Smooth muscle cell (in vitro differentiated cells): ENCODE results near the gene TYRP1. TPM values are rescaled to one million over a fixed set of nuclear protein-coding genes. Genes with fewer than 3 reads are reported as not detected.

Experiments used
- DNase-seq: peaks from one replicate; lab custom pipeline; 2025; ENCODE audit not compliant: unreplicated experiment; lab: John Stamatoyannopoulos, UW
- H2AFZ ChIP-seq: fragments of 200-600 bp; sonication (generic); 2 replicates; pipeline ENCODE4 v1.6.0; 2016; ENCODE audit warnings: antibody characterized with exemption, low read depth, mild to moderate bottlenecking
- H3F3A ChIP-seq: fragments of 200-600 bp; sonication (generic); 2 replicates; pipeline ENCODE4 v1.6.0; 2017; ENCODE audit warnings: antibody characterized with exemption, low read depth
- H3K27ac ChIP-seq: fragments of 200-600 bp; sonication (generic); 2 replicates; pipeline ENCODE4 v1.5.1; 2016; ENCODE audit warnings: low read depth, mild to moderate bottlenecking
- H3K27me3 ChIP-seq: fragments of 200-600 bp; sonication (generic); 2 replicates; pipeline ENCODE4 v1.6.1; 2016; ENCODE audit warnings: low read depth, mild to moderate bottlenecking
- H3K36me3 ChIP-seq: fragments of 200-600 bp; sonication (generic); 2 replicates; pipeline ENCODE4 v1.5.1; 2016; ENCODE audit warnings: low read depth
- H3K4me1 ChIP-seq: fragments of 200-600 bp; sonication (generic); 2 replicates; pipeline ENCODE4 v1.5.1; 2016; ENCODE audit warnings: low read depth
- H3K4me2 ChIP-seq: fragments of 200-600 bp; sonication (generic); 2 replicates; pipeline ENCODE4 v1.6.0; 2016; ENCODE audit warnings: mild to moderate bottlenecking
- H3K4me3 ChIP-seq: fragments of 200-600 bp; sonication (generic); 2 replicates; pipeline ENCODE4 v1.5.1; 2016; ENCODE audit warnings: mild to moderate bottlenecking
- H3K79me2 ChIP-seq: fragments of 200-600 bp; sonication (generic); 2 replicates; pipeline ENCODE4 v1.6.0; 2016; ENCODE audit warnings: low read depth, mild to moderate bottlenecking
- H3K9ac ChIP-seq: fragments of 200-600 bp; sonication (generic); 2 replicates; pipeline ENCODE4 v1.6.0; 2016; ENCODE audit warnings: low read depth
- H3K9me3 ChIP-seq: fragments of 200-600 bp; sonication (generic); replicated peaks from 2 replicates; pipeline ENCODE4 v1.5.1; 2016; ENCODE audit warnings: low read depth
- H4K20me1 ChIP-seq: fragments of 200-600 bp; sonication (generic); 2 replicates; pipeline ENCODE4 v1.6.0; 2016; ENCODE audit warnings: low read depth
- WGBS: methylation state at CpG from one replicate; pipeline ENCODE4 v1.1.7; 2016; ENCODE audit warnings: low lambda C conversion rate; 5-methylcytosine and 5-hydroxymethylcytosine counted together
- polyA plus RNA-seq: library from polyadenylated mRNA; unstranded; fragments of >200 nt; fragmentation: Nextera tagmentation; extraction: Ambion mirVana; gene quantifications from 2 replicates; pipeline ENCODE4 v1.2.1, GENCODE V29; 2016
- total RNA-seq: library from RNA; depleted of rRNA; stranded (reverse); fragments of >200 nt; gene quantifications from 2 replicates; pipeline ENCODE4 v1.2.3, GENCODE V29; 2014
- TF ChIP-seq, protein P1 (sequence below): fragments of 200-600 bp; sonication (generic); IDR thresholded peaks from 2 replicates; pipeline ENCODE4 v1.5.1; 2017; ENCODE audit warnings: borderline replicate concordance, mild to moderate bottlenecking, antibody characterized with exemption; ENCODE audit not compliant: insufficient read depth, poor library complexity, severe bottlenecking

Gene TYRP1
- total and polyA plus RNA-seq, 2 experiments from 2014 or later, result 0.41 to 0.76 TPM

DNA sequence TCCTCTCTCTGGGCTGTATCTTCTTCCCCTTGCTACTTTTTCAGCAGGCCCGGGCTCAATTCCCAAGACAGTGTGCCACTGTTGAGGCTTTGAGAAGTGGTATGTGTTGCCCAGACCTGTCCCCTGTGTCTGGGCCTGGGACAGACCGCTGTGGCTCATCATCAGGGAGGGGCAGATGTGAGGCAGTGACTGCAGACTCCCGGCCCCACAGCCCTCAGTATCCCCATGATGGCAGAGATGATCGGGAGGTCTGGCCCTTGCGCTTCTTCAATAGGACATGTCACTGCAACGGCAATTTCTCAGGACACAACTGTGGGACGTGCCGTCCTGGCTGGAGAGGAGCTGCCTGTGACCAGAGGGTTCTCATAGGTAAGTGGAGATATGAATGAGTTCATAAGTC, 828 bp downstream of the TYRP1 start:
- H3K4me3 ChIP-seq, result no peak overlapping the region
- H3K4me1 ChIP-seq, result no peaks in the 10 kb centered on the region
- TF ChIP-seq, protein P1, sequence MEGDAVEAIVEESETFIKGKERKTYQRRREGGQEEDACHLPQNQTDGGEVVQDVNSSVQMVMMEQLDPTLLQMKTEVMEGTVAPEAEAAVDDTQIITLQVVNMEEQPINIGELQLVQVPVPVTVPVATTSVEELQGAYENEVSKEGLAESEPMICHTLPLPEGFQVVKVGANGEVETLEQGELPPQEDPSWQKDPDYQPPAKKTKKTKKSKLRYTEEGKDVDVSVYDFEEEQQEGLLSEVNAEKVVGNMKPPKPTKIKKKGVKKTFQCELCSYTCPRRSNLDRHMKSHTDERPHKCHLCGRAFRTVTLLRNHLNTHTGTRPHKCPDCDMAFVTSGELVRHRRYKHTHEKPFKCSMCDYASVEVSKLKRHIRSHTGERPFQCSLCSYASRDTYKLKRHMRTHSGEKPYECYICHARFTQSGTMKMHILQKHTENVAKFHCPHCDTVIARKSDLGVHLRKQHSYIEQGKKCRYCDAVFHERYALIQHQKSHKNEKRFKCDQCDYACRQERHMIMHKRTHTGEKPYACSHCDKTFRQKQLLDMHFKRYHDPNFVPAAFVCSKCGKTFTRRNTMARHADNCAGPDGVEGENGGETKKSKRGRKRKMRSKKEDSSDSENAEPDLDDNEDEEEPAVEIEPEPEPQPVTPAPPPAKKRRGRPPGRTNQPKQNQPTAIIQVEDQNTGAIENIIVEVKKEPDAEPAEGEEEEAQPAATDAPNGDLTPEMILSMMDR, result no peak
- H3K9me3 ChIP-seq, result no peaks in the 10 kb centered on the region
- H4K20me1 ChIP-seq, result no peaks in the 10 kb centered on the region
- DNase-seq, result no peak
- H3F3A ChIP-seq, result peaks cover 12% of the 10 kb centered on the region
- H2AFZ ChIP-seq, result no peak overlapping the region
- H3K36me3 ChIP-seq, result no peaks in the 10 kb centered on the region
- H3K27ac ChIP-seq, result no peak overlapping the region
- 95% methylated on average over 8 of the region's 8 CpGs for WGBS
- H3K27me3 ChIP-seq, result no peaks in the 10 kb centered on the region
- H3K9ac ChIP-seq, result no peak overlapping the region
- H3K4me2 ChIP-seq, result no peak overlapping the region
- H3K79me2 ChIP-seq, result no peaks in the 10 kb centered on the region

DNA sequence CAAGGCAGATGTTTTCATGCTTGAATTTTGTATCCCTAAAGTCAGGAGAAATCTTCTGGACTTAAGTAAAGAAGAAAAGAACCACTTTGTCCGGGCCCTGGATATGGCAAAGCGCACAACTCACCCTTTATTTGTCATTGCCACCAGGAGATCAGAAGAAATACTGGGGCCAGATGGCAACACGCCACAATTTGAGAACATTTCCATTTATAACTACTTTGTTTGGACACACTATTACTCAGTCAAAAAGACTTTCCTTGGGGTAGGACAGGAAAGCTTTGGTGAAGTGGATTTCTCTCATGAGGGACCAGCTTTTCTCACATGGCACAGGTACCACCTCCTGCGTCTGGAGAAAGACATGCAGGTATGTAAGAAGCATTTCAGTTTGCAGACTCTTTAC, 2.3 kb downstream of the TYRP1 start:
- Histone ChIP-seq H3K9me3 (no peaks in the 10 kb centered on the region), H3F3A (peaks cover 9% of the 10 kb centered on the region), H3K36me3 (no peaks in the 10 kb centered on the region), H3K4me2 (no peak overlapping the region), H3K4me3 (no peak overlapping the region), H2AFZ (no peak overlapping the region), H3K4me1 (no peaks in the 10 kb centered on the region), H3K27me3 (no peaks in the 10 kb centered on the region), H3K79me2 (no peaks in the 10 kb centered on the region), H4K20me1 (no peaks in the 10 kb centered on the region), H3K27ac (no peak overlapping the region), H3K9ac (no peak overlapping the region)
- TF ChIP-seq, protein P1, result no peak
- 69% methylated on average over 4 of the region's 4 CpGs for WGBS
- DNase-seq, result no peak

DNA sequence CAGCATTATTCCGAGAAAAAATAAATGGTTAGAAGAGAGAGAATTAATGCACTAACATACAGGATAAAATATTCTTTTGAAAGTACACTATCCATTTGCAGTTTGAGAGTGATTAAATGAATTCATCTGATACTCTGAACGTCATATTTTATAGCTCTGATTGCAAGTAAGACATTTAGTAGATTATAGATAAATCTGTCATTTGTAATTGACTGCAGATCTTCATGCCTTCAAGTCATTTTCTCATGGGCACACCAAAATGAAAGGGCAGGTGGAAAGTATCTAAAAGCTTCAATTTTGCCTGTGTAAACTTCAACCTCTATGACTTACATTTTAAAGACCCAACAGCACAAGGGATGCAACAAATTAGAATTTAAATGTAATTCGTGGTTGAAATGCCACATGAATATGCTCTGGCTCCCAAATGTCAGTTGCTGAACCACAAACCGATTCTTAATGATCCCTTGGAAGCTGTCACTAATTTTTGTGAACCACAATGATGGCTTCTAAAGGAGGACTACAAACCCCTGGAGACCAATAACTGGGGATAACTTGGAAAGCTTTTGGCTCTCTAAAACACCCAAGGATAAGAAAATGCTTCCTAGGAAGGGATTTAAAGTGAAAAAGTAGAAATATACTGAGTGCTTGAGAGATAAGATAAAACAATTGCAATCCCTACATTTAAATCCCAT, 3.9 kb downstream of the TYRP1 start:
- 34% methylated on average over 4 of the region's 4 CpGs for WGBS
- TF ChIP-seq, protein P1, result no peak
- H3K4me2 ChIP-seq, result peak overlapping the region; percentile 79
- no peaks in the 10 kb centered on the region for H3K79me2 ChIP-seq
- H3K9me3 ChIP-seq, result no peaks in the 10 kb centered on the region
- H4K20me1 ChIP-seq, result no peaks in the 10 kb centered on the region
- H3K4me1 ChIP-seq, result no peaks in the 10 kb centered on the region
- no peak for DNase-seq
- no peaks in the 10 kb centered on the region for H3K27me3 ChIP-seq
- H3K27ac ChIP-seq, result peak overlapping the region; percentile 77
- H3F3A ChIP-seq, result peaks cover 9% of the 10 kb centered on the region
- H3K9ac ChIP-seq, result no peak overlapping the region
- no peaks in the 10 kb centered on the region for H3K36me3 ChIP-seq
- no peak overlapping the region for H3K4me3 ChIP-seq
- H2AFZ ChIP-seq, result no peak overlapping the region

DNA sequence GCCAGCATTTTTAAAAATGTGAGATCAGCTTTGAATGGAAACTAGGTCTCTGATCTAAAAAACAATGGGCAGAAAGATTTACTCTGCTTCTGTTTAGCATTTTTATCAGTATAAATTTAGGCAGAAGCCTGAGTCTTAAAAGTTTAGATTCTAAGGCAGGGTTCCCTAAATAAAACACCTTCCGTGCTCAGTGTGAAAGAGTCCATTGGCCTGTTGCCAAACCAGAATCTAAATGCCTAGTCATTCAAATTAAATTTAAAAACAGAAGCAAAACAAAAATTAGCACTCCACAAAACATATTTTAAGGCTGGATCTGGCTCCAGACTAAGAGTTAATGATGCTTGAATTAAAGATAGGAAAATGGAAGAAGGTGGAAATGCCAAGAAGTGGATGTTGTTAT, 4.5 kb downstream of the TYRP1 start:
- Histone ChIP-seq H3K36me3 (no peaks in the 10 kb centered on the region), H3K4me1 (no peaks in the 10 kb centered on the region), H3K4me2 (peak overlapping the region; percentile 79), H3F3A (peaks cover 9% of the 10 kb centered on the region), H4K20me1 (no peaks in the 10 kb centered on the region), H3K27me3 (no peaks in the 10 kb centered on the region), H3K27ac (peak overlapping the region; percentile 77), H2AFZ (no peak overlapping the region), H3K4me3 (no peak overlapping the region), H3K9ac (no peak overlapping the region), H3K9me3 (no peaks in the 10 kb centered on the region), H3K79me2 (no peaks in the 10 kb centered on the region)
- TF ChIP-seq, protein P1, result no peak
- 16% methylated on average over 1 of the region's 1 CpG for WGBS
- no peak for DNase-seq
